Hepatocyte (in vitro differentiated cells): ENCODE data around the gene GNG13. TPM values are rescaled to one million over a fixed set of nuclear protein-coding genes. Genes with fewer than 3 reads are reported as not detected.

Source experiments
- DNase-seq: peaks from one replicate; pipeline ENCODE4 v3.0.0-alpha.2; 2016; ENCODE audit warnings: low spot score
- H2AFZ ChIP-seq: fragments of 200-600 bp; sonication (generic); 2 replicates; pipeline ENCODE4 v1.6.0; 2016; ENCODE audit warnings: antibody characterized with exemption, mild to moderate bottlenecking
- H3K27ac ChIP-seq: fragments of 200-600 bp; sonication (generic); 2 replicates; pipeline ENCODE4 v1.5.1; 2016; ENCODE audit warnings: mild to moderate bottlenecking
- H3K27me3 ChIP-seq: fragments of 200-600 bp; sonication (generic); 2 replicates; pipeline ENCODE4 v1.6.1; 2016
- H3K36me3 ChIP-seq: fragments of 200-600 bp; sonication (generic); replicated peaks from 2 replicates; pipeline ENCODE4 v1.5.1; 2016; ENCODE audit warnings: low read depth; ENCODE audit not compliant: insufficient read depth
- H3K4me1 ChIP-seq: fragments of 200-600 bp; sonication (generic); 2 replicates; pipeline ENCODE4 v1.5.1; 2016; ENCODE audit warnings: mild to moderate bottlenecking, moderate library complexity; ENCODE audit not compliant: insufficient read depth
- H3K4me2 ChIP-seq: fragments of 200-600 bp; sonication (generic); 2 replicates; pipeline ENCODE4 v1.6.0; 2016
- H3K4me3 ChIP-seq: fragments of 200-600 bp; sonication (generic); 2 replicates; pipeline ENCODE4 v1.5.1; 2016; ENCODE audit warnings: mild to moderate bottlenecking
- H3K79me2 ChIP-seq: fragments of 200-600 bp; sonication (generic); 2 replicates; pipeline ENCODE4 v1.6.0; 2017; ENCODE audit warnings: mild to moderate bottlenecking
- H3K9me2 ChIP-seq: fragments of 200-600 bp; sonication (generic); replicated peaks from 2 replicates; pipeline ENCODE4 v1.6.0; 2017; ENCODE audit warnings: mild to moderate bottlenecking; ENCODE audit not compliant: insufficient read depth
- H3K9me3 ChIP-seq: fragments of 200-600 bp; sonication (generic); 2 replicates; pipeline ENCODE4 v1.5.1; 2016; ENCODE audit warnings: low read depth, mild to moderate bottlenecking
- H4K20me1 ChIP-seq: fragments of 200-600 bp; sonication (generic); 2 replicates; pipeline ENCODE4 v1.6.0; 2016; ENCODE audit warnings: mild to moderate bottlenecking; ENCODE audit not compliant: insufficient read depth, poor library complexity, severe bottlenecking
- CTCF ChIP-seq: fragments of 200-600 bp; sonication (generic); IDR thresholded peaks from 2 replicates; pipeline ENCODE4 v1.5.1; 2016; ENCODE audit warnings: antibody characterized with exemption, mild to moderate bottlenecking; ENCODE audit not compliant: poor library complexity
- EZH2 ChIP-seq: fragments of 200-600 bp; sonication (generic); IDR thresholded peaks from 2 replicates; pipeline ENCODE4 v1.6.1; 2016; ENCODE audit warnings: antibody characterized with exemption, mild to moderate bottlenecking, borderline replicate concordance
- EZH2phosphoT487 ChIP-seq: fragments of 200-600 bp; sonication (generic); IDR thresholded peaks from one replicate; pipeline ENCODE4 v1.6.1; 2018; ENCODE audit warnings: antibody characterized with exemption, mild to moderate bottlenecking, low read depth, moderate library complexity; ENCODE audit not compliant: unreplicated experiment, severe bottlenecking
- WGBS: methylation state at CpG from one replicate; pipeline ENCODE4 v1.1.6; 2016; ENCODE audit warnings: low lambda C conversion rate; ENCODE audit errors: missing lambda C conversion rate; 5-methylcytosine and 5-hydroxymethylcytosine counted together
- polyA plus RNA-seq: library from polyadenylated mRNA; unstranded; fragments of >200 nt; fragmentation: Nextera tagmentation; extraction: Ambion mirVana; gene quantifications from 2 replicates; pipeline ENCODE4 v1.2.1, GENCODE V29; 2016
- total RNA-seq: library from RNA; depleted of rRNA; stranded (reverse); fragments of >200 nt; gene quantifications from 2 replicates; pipeline ENCODE4 v1.2.3, GENCODE V29; 2014

Gene GNG13
- total and polyA plus RNA-seq, 2 experiments from 2014 or later, result not detected

- 94% methylated on average over 10 of the region's 10 CpGs for WGBS
Observed at GRCh38 chr16:847151-847550, 46.6 kb upstream of the GNG13 start.

GRCh38 chr16:845351-845745 lies 44.8 kb upstream of the GNG13 start:
- Histone ChIP-seq H3K27ac (no peak overlapping the region), H3K9me3 (no peaks in the 10 kb centered on the region), H2AFZ (no peak overlapping the region), H3K36me3 (no peaks in the 10 kb centered on the region), H3K4me1 (no peaks in the 10 kb centered on the region), H3K4me3 (no peak overlapping the region), H3K79me2 (no peaks in the 10 kb centered on the region), H3K9me2 (no peaks in the 10 kb centered on the region), H3K4me2 (no peak overlapping the region), H4K20me1 (no peaks in the 10 kb centered on the region), H3K27me3 (no peaks in the 10 kb centered on the region)
- 94% methylated on average over 25 of the region's 26 CpGs for WGBS
- no peak for DNase-seq
- no peak for TF ChIP-seq EZH2phosphoT487
- TF ChIP-seq CTCF, result no peak
- no peak for TF ChIP-seq EZH2

More at GRCh38 chr16:847151-847550, 46.6 kb upstream of the GNG13 start:
- Histone ChIP-seq H3K27me3 (no peaks in the 10 kb centered on the region), H3K9me2 (no peaks in the 10 kb centered on the region), H4K20me1 (no peaks in the 10 kb centered on the region), H3K4me3 (no peak overlapping the region), H3K36me3 (no peaks in the 10 kb centered on the region), H3K9me3 (no peaks in the 10 kb centered on the region), H2AFZ (no peak overlapping the region), H3K4me1 (no peaks in the 10 kb centered on the region), H3K27ac (no peak overlapping the region), H3K79me2 (no peaks in the 10 kb centered on the region), H3K4me2 (no peak overlapping the region)
- TF ChIP-seq CTCF, result no peak
- no peak for TF ChIP-seq EZH2
- TF ChIP-seq EZH2phosphoT487, result no peak
- no peak for DNase-seq

GRCh38 chr16:844638-845350 lies 44.3 kb upstream of the GNG13 start:
- Histone ChIP-seq H3K9me2 (no peaks in the 10 kb centered on the region), H4K20me1 (no peaks in the 10 kb centered on the region), H3K27ac (no peak overlapping the region), H3K9me3 (no peaks in the 10 kb centered on the region), H3K4me2 (no peak overlapping the region), H3K4me3 (no peak overlapping the region), H3K4me1 (no peaks in the 10 kb centered on the region), H3K36me3 (no peaks in the 10 kb centered on the region), H3K79me2 (no peaks in the 10 kb centered on the region), H2AFZ (no peak overlapping the region), H3K27me3 (no peaks in the 10 kb centered on the region)
- DNase-seq, result no peak
- 95% methylated on average over 48 of the region's 48 CpGs for WGBS
- TF ChIP-seq EZH2phosphoT487, result no peak
- no peak for TF ChIP-seq EZH2
- TF ChIP-seq CTCF, result no peak
